VCaP (cell line): ENCODE data around the gene ATP11A.

ENCODE experiments used
- H3K27ac ChIP-seq: fragments of 450-650 bp; 2 replicates; pipeline ENCODE4 v1.5.1; 2017
- CTCF ChIP-seq: fragments of 450-650 bp; conservative IDR thresholded peaks from 2 replicates; pipeline ENCODE4 v1.5.1; 2017; ENCODE audit warnings: mild to moderate bottlenecking, moderate library complexity

ATP11A gene

DNA sequence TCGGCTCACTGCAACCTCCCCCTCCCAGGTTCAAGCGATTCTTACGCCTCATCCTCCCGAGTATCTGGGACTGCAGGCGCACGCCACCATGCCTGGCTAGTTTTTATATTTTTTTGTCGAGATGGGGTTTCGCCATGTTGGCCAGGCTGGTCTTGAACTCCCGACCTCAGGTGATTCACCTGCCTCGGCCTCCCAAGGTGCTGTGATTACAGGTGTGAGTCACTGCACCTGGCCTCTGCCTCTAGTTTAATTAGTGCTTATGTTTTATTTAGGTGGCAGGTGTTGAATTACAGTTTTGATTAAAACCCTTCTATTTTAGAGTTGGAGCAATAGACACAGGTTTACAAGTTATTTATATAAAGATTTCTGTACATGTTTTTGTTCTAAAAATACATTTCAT is 42.8 kb downstream of the ATP11A start:
- TF ChIP-seq CTCF = no peak
- no peak overlapping the region for H3K27ac ChIP-seq

DNA sequence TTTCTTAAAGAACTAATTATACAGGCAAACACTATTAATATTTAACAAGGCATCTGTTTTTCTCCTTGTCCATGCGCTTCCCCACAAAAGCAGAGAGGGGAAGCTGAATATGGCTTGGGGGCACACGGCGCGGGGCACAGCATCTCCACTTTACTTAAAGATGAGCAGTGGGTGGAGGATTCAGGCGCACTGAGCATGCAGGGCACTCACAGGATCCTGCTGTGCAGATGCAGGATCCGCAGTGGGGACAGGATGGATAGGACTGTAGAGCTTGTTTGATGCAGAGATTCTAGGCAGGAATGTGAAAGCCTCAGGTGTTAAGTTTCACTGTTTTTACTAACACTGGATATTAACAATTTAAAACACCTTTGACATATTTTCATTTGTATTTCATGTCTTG is 43.3 kb downstream of the ATP11A start:
- no peak for TF ChIP-seq CTCF
- H3K27ac ChIP-seq = no peak overlapping the region

DNA sequence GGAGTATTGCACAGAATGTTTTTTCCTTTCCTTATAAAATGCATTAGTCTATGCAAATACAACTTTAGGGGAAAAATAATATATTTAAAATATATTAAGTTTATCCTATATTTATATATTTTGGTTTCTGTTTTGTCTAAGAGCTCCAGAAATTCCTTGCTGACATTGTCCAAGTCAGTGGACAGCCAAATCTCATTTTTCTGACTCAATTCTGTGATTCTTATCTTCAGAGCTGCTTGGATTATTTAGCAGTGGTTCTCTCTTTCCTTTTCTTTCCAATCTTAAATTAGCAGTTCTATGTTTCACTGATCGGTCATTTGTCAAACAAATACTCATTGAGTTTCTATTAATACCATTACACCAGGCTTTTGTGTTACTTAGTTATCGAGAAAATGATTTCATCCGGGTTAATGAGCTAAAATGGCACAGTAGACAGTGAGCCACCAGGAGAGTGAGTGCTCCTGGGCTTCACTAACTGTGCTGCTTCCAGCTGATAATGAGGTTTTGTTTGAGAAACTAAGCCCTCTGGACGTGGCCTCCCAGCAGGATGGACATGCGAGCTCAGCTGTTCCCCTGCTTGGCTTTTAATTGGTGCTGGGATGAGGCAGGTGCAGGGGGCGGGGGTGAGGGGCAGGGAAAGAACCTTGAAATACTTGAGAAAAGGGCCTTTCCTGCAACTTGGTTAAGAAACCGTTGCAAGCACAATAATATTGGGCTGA is 44.0 kb downstream of the ATP11A start:
- TF ChIP-seq CTCF = no peak
- no peak overlapping the region for H3K27ac ChIP-seq

DNA sequence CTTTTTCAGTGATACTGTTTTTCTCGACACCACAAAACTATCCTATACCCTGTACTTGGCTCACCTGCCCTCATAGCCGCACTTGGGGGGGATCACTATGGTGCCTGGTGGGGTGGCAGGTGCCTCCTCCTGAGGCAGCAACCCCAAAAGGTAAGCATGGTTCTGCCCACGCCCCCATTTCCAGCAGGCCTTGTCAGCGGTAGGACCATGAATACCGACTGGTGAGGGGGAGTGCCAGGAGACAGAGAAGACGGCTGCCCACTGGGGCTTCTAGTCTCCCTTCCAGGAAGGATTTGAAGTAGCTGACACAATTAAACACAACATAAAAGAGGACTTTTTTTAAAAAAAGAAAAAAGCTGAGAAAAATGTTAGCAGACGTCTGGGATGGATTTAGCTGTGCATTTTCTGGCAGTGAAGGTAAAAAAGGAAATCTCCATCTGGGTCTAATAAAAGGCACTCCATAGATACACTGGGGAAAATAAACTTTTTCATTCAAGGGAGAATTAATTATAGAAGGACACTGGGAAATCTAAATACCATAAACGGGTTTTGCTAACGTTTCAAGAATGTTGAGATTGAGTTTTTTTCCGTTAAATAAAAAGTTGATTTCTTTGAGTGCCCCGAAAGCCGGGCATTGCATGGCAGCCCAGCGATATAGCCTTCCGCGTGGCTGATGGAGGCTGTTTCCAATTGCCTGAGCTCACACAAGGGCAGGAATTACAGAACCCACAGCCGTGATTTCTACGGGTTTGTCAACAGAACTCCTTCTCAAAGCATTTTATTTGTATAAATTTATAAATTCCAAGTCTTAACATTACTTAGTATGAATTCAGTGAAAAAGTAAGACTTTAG is 45.1 kb downstream of the ATP11A start:
- TF ChIP-seq CTCF = no peak
- no peak overlapping the region for H3K27ac ChIP-seq

- TF ChIP-seq CTCF = no peak
- H3K27ac ChIP-seq = no peak overlapping the region
Observed at GRCh38 chr13:112735791-112736190, 46.0 kb downstream of the ATP11A start.

DNA sequence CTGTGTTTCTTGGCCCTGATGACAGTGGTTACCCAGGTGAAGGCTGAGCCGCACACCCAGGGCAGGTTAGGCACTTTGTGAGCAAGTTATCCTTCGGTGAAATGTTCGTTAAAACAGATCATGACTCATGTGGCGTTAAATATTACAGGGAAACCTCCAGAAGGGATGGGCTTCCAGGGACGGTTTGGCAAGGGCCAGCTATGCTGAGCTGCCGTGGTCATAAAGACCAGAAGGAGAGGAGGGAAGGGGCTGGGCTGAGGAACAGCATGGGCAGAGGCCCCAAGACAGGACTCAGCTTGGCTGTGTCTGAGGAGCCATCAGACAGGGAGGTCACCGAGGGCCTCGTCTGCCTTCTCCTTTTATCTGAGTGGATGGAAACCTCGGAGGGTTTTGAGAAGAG is 47.5 kb downstream of the ATP11A start:
- no peak overlapping the region for H3K27ac ChIP-seq
- TF ChIP-seq CTCF = no peak

GRCh38 chr13:112738606-112739005 is 48.8 kb downstream of the ATP11A start:
- H3K27ac ChIP-seq = no peak overlapping the region
- no peak for TF ChIP-seq CTCF
